Measurements from ENCODE around the gene PLCL2.

- no peak for TF ChIP-seq CTCF (IDR thresholded peaks at IDR 0.05)
- no peak for TF ChIP-seq POLR2A (IDR thresholded peaks at IDR 0.05)
Observed at GRCh38 chr3:16841041-16841753, 43.6 kb upstream of the PLCL2 start.
